Loucy (cell line): Measurements from ENCODE around the gene SEMA3A.

ENCODE experiments used
- H2AFZ ChIP-seq: fragments of 200-600 bp; sonication (generic); 2 replicates; pipeline ENCODE4 v1.6.0; 2016; ENCODE audit warnings: antibody characterized with exemption, mild to moderate bottlenecking, low read length, moderate library complexity
- H3F3A ChIP-seq: fragments of 200-600 bp; 2 replicates; pipeline ENCODE4 v1.6.0; 2016; ENCODE audit warnings: antibody characterized with exemption, low read depth, mild to moderate bottlenecking
- H3K27me3 ChIP-seq: fragments of 200-600 bp; sonication (generic); 2 replicates; pipeline ENCODE4 v1.6.1; 2014; ENCODE audit warnings: low read length, mild to moderate bottlenecking; ENCODE audit not compliant: insufficient read depth, poor library complexity, severe bottlenecking
- H3K36me3 ChIP-seq: fragments of 200-600 bp; sonication (generic); 2 replicates; pipeline ENCODE4 v1.6.1; 2016; ENCODE audit warnings: low read length; ENCODE audit not compliant: insufficient read depth
- H3K4me1 ChIP-seq: fragments of 200-600 bp; sonication (generic); 2 replicates; pipeline ENCODE4 v1.5.1; 2014; ENCODE audit warnings: low read length, mild to moderate bottlenecking; ENCODE audit not compliant: insufficient read depth, poor library complexity, severe bottlenecking
- H3K4me2 ChIP-seq: fragments of 200-600 bp; sonication (generic); 2 replicates; pipeline ENCODE4 v1.6.0; 2014; ENCODE audit warnings: antibody characterized with exemption, low read length, low read depth, mild to moderate bottlenecking; ENCODE audit not compliant: poor library complexity, severe bottlenecking
- H3K4me3 ChIP-seq: fragments of 200-600 bp; sonication (generic); 2 replicates; pipeline ENCODE4 v1.5.1; 2014; ENCODE audit warnings: low read length, mild to moderate bottlenecking, mixed read lengths; ENCODE audit not compliant: poor library complexity, severe bottlenecking
- H3K79me2 ChIP-seq: fragments of 200-600 bp; sonication (generic); 2 replicates; pipeline ENCODE4 v1.6.1; 2014; ENCODE audit warnings: low read length; ENCODE audit not compliant: insufficient read depth
- H3K9ac ChIP-seq: fragments of 200-600 bp; sonication (generic); 2 replicates; pipeline ENCODE4 v1.6.0; 2014; ENCODE audit warnings: mild to moderate bottlenecking, low read depth, low read length, moderate library complexity; ENCODE audit not compliant: poor library complexity, severe bottlenecking
- H3K9me2 ChIP-seq: fragments of 200-600 bp; sonication (generic); replicated peaks from 2 replicates; pipeline ENCODE4 v1.6.1; 2016; ENCODE audit warnings: low read depth, low read length, mixed read lengths
- H3K9me3 ChIP-seq: fragments of 200-600 bp; sonication (generic); 2 replicates; pipeline ENCODE4 v1.6.1; 2014; ENCODE audit warnings: mild to moderate bottlenecking, antibody characterized with exemption, low read length, low read depth; ENCODE audit not compliant: insufficient read depth
- H4K20me1 ChIP-seq: fragments of 200-600 bp; sonication (generic); 2 replicates; pipeline ENCODE4 v1.6.0; 2014; ENCODE audit warnings: antibody characterized with exemption, low read length, mild to moderate bottlenecking; ENCODE audit not compliant: insufficient read depth, poor library complexity, severe bottlenecking
- CTCF ChIP-seq: fragments of 200-600 bp; sonication (generic); conservative IDR thresholded peaks from 2 replicates; pipeline ENCODE4 v1.5.1; 2014; ENCODE audit warnings: mild to moderate bottlenecking, antibody characterized with exemption, low read length
- EZH2phosphoT487 ChIP-seq: fragments of 200-600 bp; IDR thresholded peaks from 2 replicates; pipeline ENCODE4 v1.6.1; 2018; ENCODE audit warnings: antibody characterized with exemption, mild to moderate bottlenecking, moderate library complexity, borderline replicate concordance

The SEMA3A gene

GRCh38 chr7:84175461-84175860 lies 19.1 kb downstream of the SEMA3A start:
- Histone ChIP-seq H3K4me1 (no peaks in the 10 kb centered on the region), H3K9me2 (no peaks in the 10 kb centered on the region), H3K36me3 (no peaks in the 10 kb centered on the region), H2AFZ (no peak overlapping the region), H3K9ac (no peak overlapping the region), H4K20me1 (no peaks in the 10 kb centered on the region), H3K9me3 (no peaks in the 10 kb centered on the region), H3K4me2 (no peak overlapping the region), H3F3A (no peaks in the 10 kb centered on the region), H3K79me2 (no peaks in the 10 kb centered on the region), H3K4me3 (no peak overlapping the region), H3K27me3 (no peaks in the 10 kb centered on the region)
- TF ChIP-seq EZH2phosphoT487 (no peak), CTCF (no peak)

- Histone ChIP-seq H4K20me1 (no peaks in the 10 kb centered on the region), H2AFZ (no peak overlapping the region)
These were observed 23.9 kb downstream of the SEMA3A start for GRCh38 chr7:84170646-84171045.

GRCh38 chr7:84162584-84162983 lies 32.0 kb downstream of the SEMA3A start:
- no peak overlapping the region for H3K4me2 ChIP-seq
- no peaks in the 10 kb centered on the region for H4K20me1 ChIP-seq
- H3K36me3 ChIP-seq, result no peaks in the 10 kb centered on the region
- H3K4me3 ChIP-seq, result no peak overlapping the region
- no peak for TF ChIP-seq EZH2phosphoT487
- no peaks in the 10 kb centered on the region for H3K27me3 ChIP-seq
- no peaks in the 10 kb centered on the region for H3K4me1 ChIP-seq
- H3K79me2 ChIP-seq, result no peaks in the 10 kb centered on the region
- H3K9me2 ChIP-seq, result no peaks in the 10 kb centered on the region
- H2AFZ ChIP-seq, result no peak overlapping the region
- H3F3A ChIP-seq, result no peaks in the 10 kb centered on the region
- no peaks in the 10 kb centered on the region for H3K9me3 ChIP-seq
- no peak overlapping the region for H3K9ac ChIP-seq

More at GRCh38 chr7:84170646-84171045, 23.9 kb downstream of the SEMA3A start:
- Histone ChIP-seq H3K4me3 (no peak overlapping the region), H3K27me3 (no peaks in the 10 kb centered on the region), H3K9me3 (no peaks in the 10 kb centered on the region), H3F3A (no peaks in the 10 kb centered on the region), H3K9me2 (no peaks in the 10 kb centered on the region), H3K4me1 (no peaks in the 10 kb centered on the region), H3K36me3 (no peaks in the 10 kb centered on the region), H3K4me2 (no peak overlapping the region), H3K9ac (no peak overlapping the region), H3K79me2 (no peaks in the 10 kb centered on the region)
- TF ChIP-seq EZH2phosphoT487 (no peak), CTCF (no peak)

- H3K4me1 ChIP-seq, result no peaks in the 10 kb centered on the region
- no peaks in the 10 kb centered on the region for H3K79me2 ChIP-seq
- H3K9ac ChIP-seq, result no peak overlapping the region
These were observed 32.5 kb downstream of the SEMA3A start for GRCh38 chr7:84162125-84162524.

More at GRCh38 chr7:84162125-84162524, 32.5 kb downstream of the SEMA3A start:
- Histone ChIP-seq H3K9me3 (no peaks in the 10 kb centered on the region), H2AFZ (no peak overlapping the region), H3K27me3 (no peaks in the 10 kb centered on the region), H3K36me3 (no peaks in the 10 kb centered on the region), H3K9me2 (no peaks in the 10 kb centered on the region), H3K4me3 (no peak overlapping the region), H3K4me2 (no peak overlapping the region), H4K20me1 (no peaks in the 10 kb centered on the region), H3F3A (no peaks in the 10 kb centered on the region)
- TF ChIP-seq EZH2phosphoT487, result no peak
